VCaP (cell line): ENCODE results near the gene SELPLG.
"Not testable (repeated sequence)": the region's sequence is repeated elsewhere in the genome, so short reads cannot be mapped to it uniquely, and the experiment has no call there.

Source experiments
- H3K27ac ChIP-seq: fragments of 450-650 bp; 2 replicates; pipeline ENCODE4 v1.5.1; 2017
- TF ChIP-seq, protein P1 (sequence below): fragments of 450-650 bp; conservative IDR thresholded peaks from 2 replicates; pipeline ENCODE4 v1.5.1; 2017; ENCODE audit warnings: mild to moderate bottlenecking, moderate library complexity

The SELPLG gene

DNA sequence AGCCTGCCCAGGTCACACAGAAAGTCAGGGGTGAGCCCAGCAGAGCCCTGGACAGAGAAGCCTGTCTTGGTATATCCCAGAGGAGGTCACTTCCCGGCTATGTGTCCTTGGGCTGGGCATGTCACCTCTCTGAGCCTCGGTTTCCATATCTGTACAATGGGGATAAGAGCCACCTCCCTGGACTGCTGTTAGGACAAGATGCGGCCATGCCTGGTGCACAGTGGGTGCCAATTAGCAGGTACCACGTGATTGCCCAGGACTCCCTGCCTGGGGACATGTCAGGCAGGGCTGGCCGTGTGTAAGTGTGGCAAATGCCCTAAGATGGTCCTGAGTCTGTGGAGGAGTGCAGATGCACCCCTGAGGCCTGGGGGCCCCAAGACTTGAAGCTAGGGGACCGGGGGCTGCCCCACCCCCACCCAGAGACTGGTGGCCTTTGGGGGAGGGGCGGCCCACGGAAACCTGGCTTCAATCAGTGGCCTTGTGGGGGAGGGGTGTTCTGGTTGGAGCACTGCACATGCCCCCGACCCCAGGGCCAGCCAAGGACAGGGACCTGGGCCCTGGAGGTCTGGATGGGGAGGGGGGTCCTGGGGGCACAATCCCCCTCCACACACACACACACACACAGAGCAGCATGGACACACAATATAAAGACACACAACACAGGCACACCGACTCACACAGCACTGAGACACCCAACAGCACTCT is 36.7 kb downstream of the SELPLG start:
- TF ChIP-seq, protein P1, sequence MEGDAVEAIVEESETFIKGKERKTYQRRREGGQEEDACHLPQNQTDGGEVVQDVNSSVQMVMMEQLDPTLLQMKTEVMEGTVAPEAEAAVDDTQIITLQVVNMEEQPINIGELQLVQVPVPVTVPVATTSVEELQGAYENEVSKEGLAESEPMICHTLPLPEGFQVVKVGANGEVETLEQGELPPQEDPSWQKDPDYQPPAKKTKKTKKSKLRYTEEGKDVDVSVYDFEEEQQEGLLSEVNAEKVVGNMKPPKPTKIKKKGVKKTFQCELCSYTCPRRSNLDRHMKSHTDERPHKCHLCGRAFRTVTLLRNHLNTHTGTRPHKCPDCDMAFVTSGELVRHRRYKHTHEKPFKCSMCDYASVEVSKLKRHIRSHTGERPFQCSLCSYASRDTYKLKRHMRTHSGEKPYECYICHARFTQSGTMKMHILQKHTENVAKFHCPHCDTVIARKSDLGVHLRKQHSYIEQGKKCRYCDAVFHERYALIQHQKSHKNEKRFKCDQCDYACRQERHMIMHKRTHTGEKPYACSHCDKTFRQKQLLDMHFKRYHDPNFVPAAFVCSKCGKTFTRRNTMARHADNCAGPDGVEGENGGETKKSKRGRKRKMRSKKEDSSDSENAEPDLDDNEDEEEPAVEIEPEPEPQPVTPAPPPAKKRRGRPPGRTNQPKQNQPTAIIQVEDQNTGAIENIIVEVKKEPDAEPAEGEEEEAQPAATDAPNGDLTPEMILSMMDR: no peak
- H3K27ac ChIP-seq: no peak overlapping the region

DNA sequence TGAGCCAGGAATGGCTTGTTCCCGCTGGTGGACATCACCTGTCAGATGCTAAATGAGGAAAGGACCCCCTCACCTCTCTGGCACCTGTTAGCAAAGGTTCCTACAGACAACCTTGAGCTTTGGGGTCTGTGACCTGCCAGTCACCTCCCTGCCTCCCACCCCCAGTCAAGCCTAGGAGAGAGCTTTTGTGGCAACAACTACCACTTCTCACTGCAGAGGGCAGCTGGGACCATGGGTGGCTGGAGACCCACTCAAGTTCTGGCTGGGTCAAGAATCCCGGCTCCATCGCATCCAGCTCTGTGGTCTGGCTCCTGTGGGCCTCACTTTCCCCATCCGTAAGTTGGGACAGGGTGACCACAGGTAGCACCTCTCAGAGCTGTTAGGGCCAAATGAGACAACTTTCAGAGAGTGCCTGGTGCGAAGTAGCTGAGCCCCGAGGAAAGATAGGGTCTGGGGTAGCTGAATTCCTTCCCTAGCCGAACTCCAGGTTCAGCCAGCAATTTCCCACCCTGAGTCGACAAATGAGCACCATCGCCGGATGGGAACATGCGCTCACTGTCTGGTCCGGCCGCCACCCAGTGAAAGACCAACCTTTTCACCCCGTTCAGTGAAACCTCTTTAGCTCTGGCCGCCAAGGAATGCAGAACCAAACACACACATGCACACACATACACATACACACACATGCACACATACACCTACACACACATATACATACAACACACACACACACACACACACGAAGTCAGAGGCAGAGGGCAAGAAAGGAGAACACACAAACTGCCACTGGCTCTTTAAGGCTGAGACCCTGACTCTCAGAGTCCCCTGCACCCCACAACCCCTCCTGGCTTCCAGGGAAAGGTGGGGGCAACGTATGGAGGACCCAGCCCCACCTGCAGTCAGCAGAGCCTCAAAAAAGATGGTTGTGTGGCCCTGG is 37.7 kb downstream of the SELPLG start:
- TF ChIP-seq, protein P1: no peak
- no peak overlapping the region for H3K27ac ChIP-seq

GRCh38 chr12:108594960-108595710 is 38.6 kb downstream of the SELPLG start:
- TF ChIP-seq, protein P1: no peak
- H3K27ac ChIP-seq: no peak overlapping the region

- TF ChIP-seq, protein P1: no peak
- H3K27ac ChIP-seq: no peak overlapping the region
Measured at GRCh38 chr12:108594323-108594903, 39.3 kb downstream of the SELPLG start.

DNA sequence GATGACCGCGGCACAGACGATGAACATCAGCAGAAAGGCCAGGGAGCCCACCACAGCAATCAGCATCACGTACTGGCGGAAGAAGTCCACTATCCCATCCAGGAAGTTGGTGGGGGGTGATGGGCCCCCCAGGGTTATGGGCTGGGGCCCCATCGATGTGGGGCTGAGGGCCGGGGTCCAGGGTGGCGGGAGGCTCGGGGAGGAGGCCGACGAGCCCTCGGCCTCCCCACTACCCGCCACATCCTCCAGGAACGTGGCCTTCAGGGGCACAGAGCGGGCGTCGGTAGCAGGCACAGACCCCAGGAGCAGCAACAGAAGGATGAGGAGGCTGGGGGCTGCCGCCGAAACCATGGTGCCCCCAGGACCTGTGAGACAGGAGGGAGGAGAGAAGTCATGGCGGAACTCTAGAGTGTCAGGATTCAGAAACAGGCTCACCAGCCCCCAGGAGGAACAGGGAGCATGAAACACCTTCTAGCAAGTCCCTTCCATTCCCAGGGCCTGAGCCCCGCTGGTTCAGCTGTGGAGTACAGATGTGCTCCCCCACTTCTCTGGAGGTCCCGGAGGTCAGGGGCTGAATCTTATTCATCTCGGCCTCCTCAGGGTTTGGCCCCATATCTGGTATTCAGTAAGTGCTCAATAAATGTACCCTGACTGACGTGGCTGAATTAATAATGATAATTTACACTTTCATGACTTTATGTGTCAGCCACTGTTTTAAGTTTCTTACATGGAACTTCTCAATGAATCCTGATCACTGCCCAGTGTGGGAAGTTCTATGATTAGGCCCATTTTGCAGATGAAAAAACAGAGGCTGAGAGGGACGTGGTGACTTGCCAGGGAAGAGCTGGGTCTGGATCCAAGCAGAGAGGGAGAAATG is 41.4 kb downstream of the SELPLG start:
- H3K27ac ChIP-seq: no peak overlapping the region
- TF ChIP-seq, protein P1: no peak

GRCh38 chr12:108591267-108591980 is 42.3 kb downstream of the SELPLG start:
- no peak overlapping the region for H3K27ac ChIP-seq
- TF ChIP-seq, protein P1: no peak

- not testable (repeated sequence) for H3K27ac ChIP-seq
Measured at GRCh38 chr12:108590463-108590862, 43.2 kb downstream of the SELPLG start.
